SK-N-SH (cell line): Measurements from ENCODE around the gene RTN4RL1. TPM values are rescaled to one million over a fixed set of nuclear protein-coding genes. Genes with fewer than 3 reads are reported as not detected.
"Not testable (repeated sequence)": the region's sequence is repeated elsewhere in the genome, so short reads cannot be mapped to it uniquely, and the experiment has no call there.

Source experiments
- CTCF ChIA-PET: fragments of 300-600, 350-600 bp; formaldehyde crosslinking; extraction: SDS; loops from one replicate; lab custom pipeline; 2021; lab: Yijun Ruan, JAX
- POLR2A ChIA-PET: fragments of 350-600 bp; sonication (Branson Sonifier 250); formaldehyde crosslinking; extraction: SDS; loops from one replicate; lab custom pipeline; 2020; ENCODE audit warnings: antibody characterized with exemption, inconsistent platforms; lab: Yijun Ruan, JAX
- DNase-seq: peaks from one replicate; pipeline ENCODE4 v3.0.0; 2012
- H2AFZ ChIP-seq: fragments of 200-600 bp; sonication (generic); 2 replicates; pipeline ENCODE4 v1.8.1; 2016; ENCODE audit warnings: antibody characterized with exemption, mild to moderate bottlenecking, low read depth
- H3F3A ChIP-seq: fragments of 200-600 bp; sonication (generic); replicated peaks from 2 replicates; pipeline ENCODE3; 2016; ENCODE audit warnings: antibody characterized with exemption, mild to moderate bottlenecking; ENCODE audit not compliant: insufficient read depth
- H3K27ac ChIP-seq, 2 experiments: fragments of 200-500 bp in 1 of 2; fragments of 200-600 bp in 1 of 2; sonication (Bioruptor generic) in 1 of 2; sonication (generic), shearing (Covaris generic) in 1 of 2; 2 replicates each; pipeline versions ENCODE4 v1.5.1 to v1.6.1; 2014 to 2016; ENCODE audit warnings: low read depth in 2 of 2, inconsistent platforms in 1 of 2, low read length in 1 of 2, mild to moderate bottlenecking in 1 of 2, mixed read lengths in 1 of 2
- H3K27me3 ChIP-seq: fragments of 200-600 bp; sonication (generic), shearing (Covaris generic); 2 replicates; pipeline ENCODE4 v1.6.1; 2016; ENCODE audit warnings: mixed run types; ENCODE audit not compliant: insufficient read depth
- H3K36me3 ChIP-seq, 2 experiments: fragments of 200-500 bp in 1 of 2; fragments of 200-600 bp in 1 of 2; sonication (Bioruptor generic) in 1 of 2; sonication (generic) in 1 of 2; replicated peaks in 1 of 2; 2 replicates each; pipeline versions ENCODE3 to v1.5.1; 2014 to 2016; ENCODE audit warnings: low read length in 1 of 2, mild to moderate bottlenecking in 1 of 2; ENCODE audit not compliant: insufficient read depth in 2 of 2, control insufficient read depth in 1 of 2
- H3K4me1 ChIP-seq, 2 experiments: fragments of 200-500 bp in 1 of 2; fragments of 200-600 bp in 1 of 2; sonication (Bioruptor generic) in 1 of 2; sonication (generic), shearing (Covaris generic) in 1 of 2; 2 replicates each; pipeline versions ENCODE4 v1.5.1 to v1.6.1; 2014 to 2016; ENCODE audit warnings: low read depth in 1 of 2, low read length in 1 of 2, mixed run types in 1 of 2; ENCODE audit not compliant: insufficient read depth in 2 of 2, control insufficient read depth in 1 of 2
- H3K4me2 ChIP-seq: fragments of 200-600 bp; sonication (generic), shearing (Covaris generic); 2 replicates; pipeline ENCODE4 v1.6.1; 2017; ENCODE audit warnings: mixed run types
- H3K4me3 ChIP-seq, 2 experiments: fragments of 200-500 bp in 1 of 2; fragments of 200-600 bp in 1 of 2; sonication (Bioruptor generic) in 1 of 2; sonication (generic), shearing (Covaris generic) in 1 of 2; 2 replicates each; pipeline versions ENCODE4 v1.5.1 to v1.8.1; 2014 to 2016; ENCODE audit warnings: low read depth in 2 of 2, inconsistent platforms in 1 of 2, low read length in 1 of 2, mild to moderate bottlenecking in 1 of 2, mixed read lengths in 1 of 2, moderate library complexity in 1 of 2
- H3K79me2 ChIP-seq: fragments of 200-600 bp; sonication (generic); 2 replicates; pipeline ENCODE4 v1.8.1; 2017; ENCODE audit warnings: mild to moderate bottlenecking; ENCODE audit not compliant: insufficient read depth
- H3K9ac ChIP-seq: fragments of 200-600 bp; sonication (generic); 2 replicates; pipeline ENCODE4 v1.6.1; 2017; ENCODE audit warnings: mixed run types
- H3K9me2 ChIP-seq: fragments of 200-600 bp; sonication (generic); 2 replicates; pipeline ENCODE4 v1.6.1; 2017; ENCODE audit warnings: mixed run types
- H3K9me3 ChIP-seq: fragments of 200-600 bp; sonication (generic); 2 replicates; pipeline ENCODE4 v1.6.1; 2017; ENCODE audit warnings: mixed run types, mild to moderate bottlenecking, moderate library complexity
- H4K20me1 ChIP-seq: fragments of 200-600 bp; sonication (generic); 2 replicates; pipeline ENCODE4 v1.6.1; 2017; ENCODE audit warnings: mild to moderate bottlenecking, mixed run types; ENCODE audit not compliant: insufficient read depth
- CHD2 ChIP-seq: fragments of 150-350 bp; IDR thresholded peaks from 2 replicates; pipeline ENCODE4 v1.6.1; 2018; ENCODE audit warnings: low read length; ENCODE audit not compliant: partially characterized antibody
- EP300 ChIP-seq, 2 experiments: IDR thresholded peaks; 2 replicates each; pipeline versions ENCODE4 v1.4.0 to v1.6.1; 2012; ENCODE audit warnings: borderline replicate concordance in 1 of 2, low read depth in 1 of 2, low read length in 1 of 2
- MEF2A ChIP-seq: IDR thresholded peaks from 2 replicates; pipeline ENCODE4 v1.4.0; 2012; ENCODE audit warnings: low read depth, borderline replicate concordance
- PBX3 ChIP-seq: IDR thresholded peaks from 2 replicates; pipeline ENCODE4; 2012
- RFX5 ChIP-seq: IDR thresholded peaks from 2 replicates; pipeline ENCODE4 v1.6.1; 2012; ENCODE audit warnings: mild to moderate bottlenecking, improper control_type of control experiment, low read length
- RXRA ChIP-seq: IDR thresholded peaks from 2 replicates; pipeline ENCODE4 v1.4.0; 2012; ENCODE audit warnings: low read depth, mild to moderate bottlenecking, borderline replicate concordance
- SMC3 ChIP-seq: IDR thresholded peaks from 2 replicates; pipeline ENCODE4 v1.6.1; 2012; ENCODE audit warnings: low read depth, low read length, improper control_type of control experiment
- USF2 ChIP-seq: fragments of 150-350 bp; IDR thresholded peaks from 2 replicates; pipeline ENCODE4 v1.6.1; 2017; ENCODE audit warnings: antibody characterized with exemption, low read length, low read depth, borderline replicate concordance
- WGBS: methylation state at CpG from one replicate; pipeline ENCODE4 v1.1.6; 2017; ENCODE audit warnings: low lambda C conversion rate; 5-methylcytosine and 5-hydroxymethylcytosine counted together
- polyA plus RNA-seq, 3 experiments: library from polyadenylated mRNA; depleted of rRNA; stranded (reverse); fragments of >200 nt; gene quantifications; 2 replicates each; pipeline ENCODE4 v1.2.3, GENCODE V29; 2012
- TF ChIP-seq, protein P1 (sequence below): IDR thresholded peaks from 2 replicates; pipeline ENCODE4 v1.6.1; 2012; ENCODE audit warnings: mild to moderate bottlenecking, low read depth, low read length, moderate library complexity
- TF ChIP-seq, protein P2 (sequence below): IDR thresholded peaks from 2 replicates; pipeline ENCODE4 v1.4.0; 2012; ENCODE audit warnings: low read depth

RTN4RL1 gene
- polyA plus RNA-seq, 1 of the 3 experiments (the other 2 are of a cell fraction): 0.07 TPM

DNA sequence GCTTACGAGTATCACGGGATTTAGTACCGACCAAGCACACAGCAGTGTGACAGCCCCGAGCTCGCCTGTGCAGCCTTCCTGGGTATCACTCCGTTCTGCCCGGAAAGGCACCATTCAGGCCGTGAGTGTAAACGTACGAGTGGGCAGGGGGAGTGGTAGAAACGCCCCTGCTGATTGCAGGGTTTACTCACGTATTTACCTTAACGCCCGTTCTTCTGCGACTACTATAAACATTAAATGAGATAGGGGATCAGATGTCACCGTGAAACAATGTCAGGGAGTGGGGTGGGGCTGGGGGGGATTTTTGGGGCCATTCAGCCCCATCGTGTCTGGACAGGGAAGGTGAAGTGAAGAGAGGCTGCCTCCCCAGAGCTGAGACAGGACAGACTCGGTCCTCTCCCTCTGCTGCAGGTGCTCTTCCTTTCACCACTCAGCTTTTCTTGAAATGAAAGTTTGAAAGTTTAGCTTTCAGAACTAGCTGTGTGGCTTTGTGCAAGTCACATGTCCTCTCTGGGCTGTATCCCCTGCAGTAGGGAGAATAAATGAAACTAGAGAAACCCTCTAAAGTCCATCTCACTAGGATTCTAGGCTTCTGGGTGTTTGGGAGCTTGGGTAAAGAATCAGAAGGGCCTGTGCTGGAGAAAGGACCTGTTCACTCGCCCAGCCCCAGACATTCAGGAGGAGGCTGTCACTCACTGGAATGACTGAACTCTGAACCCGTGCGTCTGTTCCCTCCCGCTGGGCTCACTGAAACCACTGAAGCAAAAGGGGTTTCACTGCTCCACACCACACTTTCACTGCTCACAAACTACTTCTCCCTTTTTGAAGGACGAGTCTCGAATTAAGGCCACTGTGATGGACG lies 128.7 kb downstream of the RTN4RL1 start (continued):
- TF ChIP-seq PBX3: no peak
- no peak for TF ChIP-seq USF2
- no peak for TF ChIP-seq RXRA
- TF ChIP-seq RFX5: no peak
- TF ChIP-seq EP300 (IDR thresholded peaks at IDR 0.05; ENCODE audit: borderline replicate concordance in 1 of 2, low read depth in 1 of 2, low read length in 1 of 2): no peak
- TF ChIP-seq, all 33 proteins: peak for 0

DNA sequence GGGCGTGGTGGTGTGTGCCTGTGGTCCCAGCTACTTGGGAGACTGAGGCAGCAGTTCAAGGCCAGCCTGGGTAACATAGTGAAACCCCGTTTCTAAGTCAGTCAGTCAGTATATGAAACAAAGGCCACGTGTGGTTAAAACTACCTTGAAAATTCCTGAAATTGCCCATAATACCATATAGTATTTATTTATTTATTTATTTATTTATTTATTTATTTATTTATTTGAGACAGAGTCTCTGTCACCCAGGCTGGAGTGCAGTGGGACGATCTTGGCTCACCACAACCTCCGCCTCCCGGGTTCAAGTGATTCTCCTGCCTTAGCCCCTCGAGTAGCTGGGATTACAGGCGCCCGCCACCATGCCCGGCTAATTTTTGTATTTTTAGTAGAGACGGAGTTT lies 129.7 kb downstream of the RTN4RL1 start:
- H3K27ac ChIP-seq, H3K9me3 ChIP-seq, H2AFZ ChIP-seq, DNase-seq, H3K4me3 ChIP-seq, H3K9me2 ChIP-seq, H3F3A ChIP-seq, H3K27me3 ChIP-seq, H3K9ac ChIP-seq, H3K4me2 ChIP-seq, POLR2A ChIA-PET, H4K20me1 ChIP-seq, H3K79me2 ChIP-seq: not testable (repeated sequence)
- WGBS: 97% methylated on average over 11 of the region's 11 CpGs
- peaks cover 26 to 40% of the 10 kb centered on the region in 2 experiments for H3K36me3 ChIP-seq
- CTCF ChIA-PET: interaction anchor here (1.1 to 1.7 kb wide), 3 partner anchors 11 to 349 kb away, joined by 3 to 5 read pairs (median 3); no protein-coding TSS in a partner anchor
- peaks cover 0 to 25% of the 10 kb centered on the region in 2 experiments; a peak in 2 of 4 replicates for H3K4me1 ChIP-seq

DNA sequence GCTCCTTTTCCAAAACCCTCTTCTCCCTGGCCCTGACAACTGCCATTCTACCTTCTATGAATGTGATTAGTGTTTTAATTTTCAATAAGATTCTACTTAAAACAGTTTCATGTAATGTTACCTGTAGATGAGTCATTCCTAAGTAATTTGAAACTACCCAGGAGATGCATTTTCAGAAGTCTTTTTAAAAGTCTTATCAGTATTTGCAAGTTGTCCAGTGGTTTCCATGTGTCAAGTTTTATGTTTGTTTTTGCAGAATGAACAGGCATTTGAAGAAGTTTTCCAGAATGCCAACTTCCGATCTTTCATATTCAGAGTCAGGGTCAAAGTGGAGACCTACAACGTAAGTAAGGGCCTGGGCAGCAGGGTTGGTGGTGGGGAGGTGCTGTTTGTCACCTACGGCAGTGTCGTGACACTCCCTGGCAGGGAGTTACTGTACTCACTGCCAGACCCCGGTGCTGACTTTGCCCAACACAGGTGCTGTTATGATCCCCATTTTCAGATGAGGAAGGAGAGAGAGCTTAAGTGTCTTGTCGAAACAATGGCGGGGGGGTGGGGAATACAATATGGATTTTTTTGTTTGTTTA lies 130.3 kb downstream of the RTN4RL1 start:
- POLR2A ChIA-PET: no interaction called here
- Histone ChIP-seq H3K36me3 (peaks cover 26 to 40% of the 10 kb centered on the region in 2 experiments), H3K27ac (no peak overlapping the region), H3F3A (no peaks in the 10 kb centered on the region), H3K4me1 (peaks cover 0 to 25% of the 10 kb centered on the region in 2 experiments; a peak in 2 of 4 replicates), H4K20me1 (no peaks in the 10 kb centered on the region), H2AFZ (no peak overlapping the region), H3K79me2 (no peaks in the 10 kb centered on the region), H3K9me3 (no peaks in the 10 kb centered on the region), H3K4me2 (no peak overlapping the region), H3K4me3 (no peak overlapping the region), H3K9me2 (no peaks in the 10 kb centered on the region), H3K27me3 (no peaks in the 10 kb centered on the region), H3K9ac (no peak overlapping the region)
- CTCF ChIA-PET: interaction anchor here (1.1 to 1.7 kb wide), 2 partner anchors 11 to 350 kb away, joined by 3 to 5 read pairs; no protein-coding TSS in a partner anchor
- DNase-seq: no peak
- TF ChIP-seq SMC3 (no peak), CHD2 (no peak), USF2 (no peak), MEF2A (no peak)
- TF ChIP-seq, protein P1, sequence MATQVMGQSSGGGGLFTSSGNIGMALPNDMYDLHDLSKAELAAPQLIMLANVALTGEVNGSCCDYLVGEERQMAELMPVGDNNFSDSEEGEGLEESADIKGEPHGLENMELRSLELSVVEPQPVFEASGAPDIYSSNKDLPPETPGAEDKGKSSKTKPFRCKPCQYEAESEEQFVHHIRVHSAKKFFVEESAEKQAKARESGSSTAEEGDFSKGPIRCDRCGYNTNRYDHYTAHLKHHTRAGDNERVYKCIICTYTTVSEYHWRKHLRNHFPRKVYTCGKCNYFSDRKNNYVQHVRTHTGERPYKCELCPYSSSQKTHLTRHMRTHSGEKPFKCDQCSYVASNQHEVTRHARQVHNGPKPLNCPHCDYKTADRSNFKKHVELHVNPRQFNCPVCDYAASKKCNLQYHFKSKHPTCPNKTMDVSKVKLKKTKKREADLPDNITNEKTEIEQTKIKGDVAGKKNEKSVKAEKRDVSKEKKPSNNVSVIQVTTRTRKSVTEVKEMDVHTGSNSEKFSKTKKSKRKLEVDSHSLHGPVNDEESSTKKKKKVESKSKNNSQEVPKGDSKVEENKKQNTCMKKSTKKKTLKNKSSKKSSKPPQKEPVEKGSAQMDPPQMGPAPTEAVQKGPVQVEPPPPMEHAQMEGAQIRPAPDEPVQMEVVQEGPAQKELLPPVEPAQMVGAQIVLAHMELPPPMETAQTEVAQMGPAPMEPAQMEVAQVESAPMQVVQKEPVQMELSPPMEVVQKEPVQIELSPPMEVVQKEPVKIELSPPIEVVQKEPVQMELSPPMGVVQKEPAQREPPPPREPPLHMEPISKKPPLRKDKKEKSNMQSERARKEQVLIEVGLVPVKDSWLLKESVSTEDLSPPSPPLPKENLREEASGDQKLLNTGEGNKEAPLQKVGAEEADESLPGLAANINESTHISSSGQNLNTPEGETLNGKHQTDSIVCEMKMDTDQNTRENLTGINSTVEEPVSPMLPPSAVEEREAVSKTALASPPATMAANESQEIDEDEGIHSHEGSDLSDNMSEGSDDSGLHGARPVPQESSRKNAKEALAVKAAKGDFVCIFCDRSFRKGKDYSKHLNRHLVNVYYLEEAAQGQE: no peak
- TF ChIP-seq, protein P2, sequence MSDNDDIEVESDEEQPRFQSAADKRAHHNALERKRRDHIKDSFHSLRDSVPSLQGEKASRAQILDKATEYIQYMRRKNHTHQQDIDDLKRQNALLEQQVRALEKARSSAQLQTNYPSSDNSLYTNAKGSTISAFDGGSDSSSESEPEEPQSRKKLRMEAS: no peak
- 93% methylated on average over 7 of the region's 7 CpGs for WGBS
